Stimulated activated CD4-positive, alpha-beta T cell treated with anti-CD3 and anti-CD28 coated beads, TNF-alpha, amount 100 ng/mL, for 1 hour (primary cell): ENCODE data around the gene OR4D1.

Source experiments
- DNase-seq, 3 donors: peaks; one replicate each; pipeline ENCODE4 v3.0.0-alpha.2; 2020; ENCODE audit warnings: low read depth in 3 of 3, low spot score in 1 of 3

Gene OR4D1

DNA sequence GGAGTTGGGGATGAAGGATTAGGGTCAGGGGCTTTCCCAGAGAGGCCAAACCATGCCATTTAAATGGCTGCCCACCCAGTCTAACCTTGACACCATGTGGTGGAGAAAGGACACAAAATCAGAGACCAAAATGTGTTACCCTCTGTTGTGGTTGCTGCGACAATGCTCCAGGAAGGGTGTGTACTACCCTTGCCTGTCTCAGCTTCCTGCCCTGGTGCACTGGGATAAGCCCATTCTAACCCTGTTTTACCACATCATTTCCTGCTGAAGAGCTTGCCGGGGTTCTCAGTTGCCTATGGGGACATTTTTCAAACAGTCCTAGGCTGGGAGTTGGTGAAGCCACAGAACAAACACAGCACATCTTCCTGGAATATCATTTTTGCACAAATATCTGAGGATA is 4.9 kb downstream of the OR4D1 start:
- DNase-seq: peak in 2 of 3 donors; percentile 22 to 31

DNA sequence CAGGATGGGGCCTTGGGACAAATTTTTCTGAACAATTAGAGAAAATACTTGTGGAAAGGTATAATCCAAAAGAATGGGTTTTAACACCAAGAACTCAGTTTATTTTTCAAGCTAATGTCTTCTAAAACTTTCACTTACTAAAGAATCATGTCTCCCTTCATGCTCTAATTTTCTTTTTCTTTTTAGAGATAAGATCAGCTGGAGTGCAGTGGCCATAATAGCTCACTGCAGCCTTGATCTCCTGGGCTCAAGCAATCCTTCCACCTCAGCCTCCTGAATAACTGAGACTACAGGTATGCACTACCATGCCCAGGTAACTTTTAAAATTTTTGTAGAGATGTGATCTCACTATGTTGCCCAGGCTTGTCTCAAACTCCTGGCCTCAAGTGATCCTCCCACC is 5.5 kb downstream of the OR4D1 start:
- no peak for DNase-seq

DNA sequence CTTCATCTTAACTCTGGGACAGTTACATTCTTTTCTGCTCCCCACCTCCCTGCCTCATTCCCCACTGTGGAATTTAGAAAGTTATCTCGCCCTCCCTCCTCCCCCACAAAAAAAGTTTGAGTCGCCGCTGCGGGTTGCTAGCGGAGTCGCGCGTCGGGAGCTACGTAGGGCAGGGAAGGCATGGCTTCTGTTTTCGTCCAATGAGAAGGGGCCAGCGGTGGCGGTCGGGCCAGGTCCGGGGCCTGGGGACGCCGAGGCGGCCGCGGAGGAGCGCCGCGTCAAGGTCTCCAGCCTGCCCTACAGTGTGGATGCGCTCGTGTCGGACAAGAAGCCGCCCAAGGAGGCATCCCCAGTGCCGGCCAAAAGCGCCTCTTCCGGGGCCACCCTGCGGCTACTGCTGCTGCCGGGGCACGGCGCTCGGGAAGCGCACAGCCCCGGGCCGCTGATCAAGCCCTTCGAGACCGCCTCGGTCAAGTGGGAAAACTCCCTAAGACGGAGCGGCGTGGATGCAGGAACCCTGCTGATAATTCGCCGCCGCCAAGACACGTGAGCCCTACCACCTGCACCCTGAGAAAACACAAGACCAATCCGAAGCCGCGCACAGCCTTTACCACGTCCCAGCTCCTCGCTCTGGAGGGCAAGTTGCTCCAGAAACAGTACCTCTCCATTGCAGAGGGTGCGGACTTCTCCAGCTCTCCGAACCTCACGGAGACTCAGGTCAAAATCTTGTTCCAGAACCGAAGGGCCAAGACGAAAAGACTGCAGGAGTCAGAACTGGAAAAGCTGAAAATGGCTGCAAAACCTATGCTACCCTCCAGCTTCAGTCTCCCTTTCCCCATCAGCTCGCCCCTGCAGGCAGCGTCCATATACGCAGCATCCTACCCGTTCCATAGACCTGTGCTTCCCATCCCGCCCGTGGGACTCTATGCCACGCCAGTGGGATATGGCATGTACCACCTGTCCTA is 8.9 kb downstream of the OR4D1 start:
- DNase-seq: peak; percentile 2 to 42 (median 16)

DNA sequence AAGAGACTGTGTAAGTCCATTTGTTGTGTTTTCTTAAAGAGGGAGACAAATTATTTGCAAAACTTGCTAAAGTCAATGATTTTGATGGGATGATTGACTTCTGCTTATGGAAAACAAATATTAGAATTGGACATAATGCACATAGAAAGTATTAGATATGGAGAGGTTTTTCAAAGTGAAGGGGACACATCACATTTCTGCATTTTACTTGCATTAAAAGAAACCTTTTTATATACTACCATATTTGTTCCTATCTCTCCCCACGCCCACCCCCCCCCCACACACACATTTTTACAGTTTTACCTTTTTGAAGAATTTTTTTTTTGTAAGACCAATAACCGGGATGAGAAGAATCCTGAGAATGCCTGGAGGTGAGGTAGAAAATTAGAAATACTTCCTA is 10.0 kb downstream of the OR4D1 start:
- DNase-seq: no peak

DNA sequence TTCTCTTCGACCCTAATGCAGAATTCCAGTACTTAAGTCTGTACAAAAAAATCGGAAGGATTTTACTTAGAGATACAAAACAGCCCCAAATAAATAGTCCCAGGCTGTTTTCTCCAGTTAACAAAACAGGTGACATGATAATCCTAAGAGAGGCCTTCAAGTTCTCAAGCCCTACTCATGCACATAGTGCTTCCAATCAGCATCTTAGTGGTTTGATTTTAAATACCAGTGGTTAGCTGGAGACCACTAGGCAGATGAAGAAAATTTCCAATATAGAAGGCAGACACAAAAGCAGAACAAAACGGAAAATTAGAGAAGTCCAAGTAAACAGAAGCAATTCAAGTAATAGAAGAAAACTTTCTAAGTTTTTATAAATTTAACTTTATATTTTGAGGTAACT is 13.4 kb downstream of the OR4D1 start:
- no peak for DNase-seq

DNA sequence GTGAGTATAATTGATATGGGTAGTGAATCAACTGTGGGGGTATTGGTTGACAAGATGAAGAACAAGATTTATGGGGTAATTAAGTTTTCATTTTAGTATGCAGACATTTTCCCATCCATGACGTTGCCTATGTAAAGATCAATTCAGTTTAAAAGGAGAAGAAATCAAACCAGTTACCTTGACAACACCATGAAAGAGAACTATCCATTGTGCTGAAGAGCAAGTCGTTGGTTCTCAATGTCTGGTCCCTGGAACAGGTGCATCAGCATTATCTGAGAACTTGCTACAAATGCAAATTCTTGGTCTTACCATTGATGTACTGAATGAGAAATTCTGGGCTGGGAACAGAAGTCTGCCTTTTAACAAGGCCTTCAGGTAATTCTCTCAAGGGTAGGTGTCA is 17.8 kb downstream of the OR4D1 start:
- no peak for DNase-seq

DNA sequence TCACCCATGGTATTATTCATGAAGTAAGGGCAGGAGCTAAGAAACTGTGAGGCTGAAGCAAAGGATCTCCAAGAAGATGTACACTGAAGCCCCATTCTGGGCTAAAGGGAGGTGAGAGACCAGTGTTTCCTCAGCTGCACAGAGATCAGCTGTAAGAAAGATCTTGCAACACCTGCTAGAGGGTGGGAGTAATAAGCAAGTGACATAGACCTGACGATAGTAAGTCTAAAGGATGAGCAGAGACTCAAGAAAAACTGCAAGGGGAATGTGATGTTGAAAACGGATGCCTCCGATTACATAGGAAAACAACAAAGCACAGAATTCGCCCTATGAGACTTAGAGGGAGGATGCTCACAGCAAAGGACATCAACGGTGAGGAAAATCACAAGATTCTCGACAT is 18.5 kb downstream of the OR4D1 start, which contains the start of gene OR4D2:
OR4D2 (plus strand) TSS at position 301 of the 400 bp plus-strand sequence. CDS start 2,674 bp downstream, outside the sequence.
- no peak for DNase-seq

DNA sequence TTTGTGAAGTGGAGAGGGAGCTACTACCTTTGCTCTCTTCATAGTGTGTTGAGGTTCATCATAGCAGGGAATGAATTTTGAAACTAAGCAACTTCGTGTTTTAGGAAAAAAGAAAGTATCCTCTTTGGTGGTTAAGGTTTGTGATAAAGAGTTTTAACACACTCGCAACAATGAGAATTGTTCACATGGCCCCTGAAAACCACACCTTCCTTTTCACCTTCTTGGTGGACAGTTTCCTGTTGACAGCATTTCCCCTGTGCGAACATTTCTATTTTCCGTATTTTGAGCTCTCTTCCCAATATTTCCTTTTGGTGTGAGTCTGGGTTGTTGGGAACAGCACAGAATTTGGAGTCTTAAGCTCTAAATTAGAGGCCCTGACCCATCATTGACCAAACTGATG is 22.4 kb downstream of the OR4D1 start:
- no peak for DNase-seq

DNA sequence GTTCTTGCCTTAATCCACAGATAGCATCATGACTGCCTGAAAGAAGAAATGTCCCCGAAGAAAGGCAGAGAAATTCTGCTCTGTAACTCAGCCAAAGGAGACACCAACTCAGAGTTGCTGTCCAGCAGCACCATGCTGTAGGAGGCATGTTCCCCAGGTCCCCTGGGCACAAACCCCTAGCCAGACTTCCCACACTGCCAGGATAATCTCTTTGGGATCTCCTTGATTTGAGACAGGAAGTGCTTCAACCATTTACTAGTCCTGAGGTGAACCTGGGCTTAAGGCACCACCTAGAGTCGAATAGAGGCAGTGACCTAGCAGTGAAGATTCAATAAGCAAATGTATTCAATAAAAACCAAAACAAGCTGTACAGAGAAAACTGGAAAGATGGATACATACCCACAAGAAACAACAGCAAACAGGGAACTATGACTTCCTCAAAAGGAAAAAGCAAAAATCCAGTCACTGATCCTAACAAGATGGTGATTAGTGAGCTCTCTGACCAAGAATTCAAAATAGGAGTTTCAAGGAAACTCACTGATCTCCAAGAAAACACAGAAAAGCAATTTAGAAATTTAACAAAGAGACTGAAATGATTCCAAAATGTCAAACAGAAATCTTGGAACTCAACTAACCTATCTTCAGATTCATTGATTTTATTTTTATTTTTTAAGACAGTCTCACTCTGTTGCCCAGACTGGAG is 24.3 kb downstream of the OR4D1 start:
- peak in 2 of 3 donors; percentile 10 to 14 for DNase-seq

DNA sequence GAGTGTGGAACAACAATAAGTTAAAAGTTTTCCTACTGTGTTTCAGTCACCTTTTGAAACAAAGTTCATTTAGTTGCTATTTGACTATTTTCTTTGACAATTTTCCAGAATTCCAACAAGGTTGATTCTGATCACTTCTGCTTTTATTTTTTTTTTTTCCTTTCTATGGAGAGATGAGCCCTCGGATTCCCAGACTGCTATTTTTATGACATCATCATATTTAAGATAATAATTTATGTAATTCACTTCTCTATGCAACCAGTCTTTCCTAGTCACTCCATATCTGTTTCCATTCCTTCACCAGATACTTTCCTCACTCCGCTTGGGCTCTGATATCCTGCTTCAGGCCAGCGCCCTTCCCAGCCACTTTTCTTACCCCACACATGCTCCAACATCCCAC is 26.7 kb downstream of the OR4D1 start:
- no peak for DNase-seq

DNA sequence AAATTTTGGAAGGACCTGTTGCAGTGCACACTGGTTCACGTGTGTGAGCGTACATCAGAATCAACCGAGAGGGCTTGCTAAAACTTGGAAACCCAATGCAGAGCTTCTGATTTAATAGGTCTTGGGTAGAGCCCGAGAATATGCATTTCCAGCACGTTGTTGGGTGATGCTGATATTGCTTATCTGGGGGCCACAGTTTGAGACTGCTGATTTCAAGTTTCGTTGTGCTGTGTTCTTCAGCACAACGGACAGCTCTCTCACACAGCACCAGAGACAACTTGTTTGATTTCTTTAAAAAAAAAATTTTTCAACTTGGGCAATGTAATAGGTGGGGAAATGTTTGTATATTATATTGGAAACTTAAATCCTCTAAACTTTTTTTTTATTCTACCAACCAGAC is 28.0 kb downstream of the OR4D1 start:
- DNase-seq: no peak

DNA sequence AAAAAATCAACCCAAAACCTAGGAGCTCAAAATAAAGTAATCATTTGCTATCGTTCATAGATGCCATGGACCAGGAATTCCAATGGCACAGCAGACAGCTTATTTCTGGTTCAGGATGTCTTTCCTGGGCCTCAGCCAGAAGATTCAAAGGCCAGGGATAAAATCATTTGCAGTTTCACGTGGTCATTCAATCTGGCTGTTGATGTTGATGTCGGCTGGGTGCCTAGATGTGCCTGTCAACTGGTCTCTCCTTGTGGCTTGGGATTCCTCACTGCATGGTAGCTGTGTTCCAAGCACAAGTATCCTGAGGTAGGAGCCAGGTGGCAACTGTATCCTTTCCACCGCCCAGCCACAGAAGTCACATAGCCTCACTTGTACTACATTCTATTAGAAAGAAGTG is 33.6 kb downstream of the OR4D1 start:
- DNase-seq: no peak

DNA sequence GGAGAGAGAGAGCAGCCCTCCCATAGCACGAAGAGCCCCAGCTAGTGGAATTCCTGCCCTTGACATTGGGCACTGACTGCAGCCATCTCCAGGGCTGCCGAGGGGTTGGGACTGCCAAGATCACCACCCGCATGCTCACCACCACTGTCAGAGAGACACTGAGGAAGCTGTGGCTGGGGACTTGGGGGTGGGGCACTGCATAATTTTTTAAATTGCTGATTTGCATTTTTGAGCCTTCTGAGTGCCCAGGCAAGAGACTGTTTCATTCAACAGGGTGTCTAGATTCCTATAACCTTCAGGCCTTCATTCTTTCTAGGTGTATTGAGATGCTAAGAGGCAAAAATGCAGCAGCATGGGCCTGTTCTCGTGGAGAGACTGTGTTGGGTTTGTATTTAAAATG is 35.3 kb downstream of the OR4D1 start:
- no peak for DNase-seq

DNA sequence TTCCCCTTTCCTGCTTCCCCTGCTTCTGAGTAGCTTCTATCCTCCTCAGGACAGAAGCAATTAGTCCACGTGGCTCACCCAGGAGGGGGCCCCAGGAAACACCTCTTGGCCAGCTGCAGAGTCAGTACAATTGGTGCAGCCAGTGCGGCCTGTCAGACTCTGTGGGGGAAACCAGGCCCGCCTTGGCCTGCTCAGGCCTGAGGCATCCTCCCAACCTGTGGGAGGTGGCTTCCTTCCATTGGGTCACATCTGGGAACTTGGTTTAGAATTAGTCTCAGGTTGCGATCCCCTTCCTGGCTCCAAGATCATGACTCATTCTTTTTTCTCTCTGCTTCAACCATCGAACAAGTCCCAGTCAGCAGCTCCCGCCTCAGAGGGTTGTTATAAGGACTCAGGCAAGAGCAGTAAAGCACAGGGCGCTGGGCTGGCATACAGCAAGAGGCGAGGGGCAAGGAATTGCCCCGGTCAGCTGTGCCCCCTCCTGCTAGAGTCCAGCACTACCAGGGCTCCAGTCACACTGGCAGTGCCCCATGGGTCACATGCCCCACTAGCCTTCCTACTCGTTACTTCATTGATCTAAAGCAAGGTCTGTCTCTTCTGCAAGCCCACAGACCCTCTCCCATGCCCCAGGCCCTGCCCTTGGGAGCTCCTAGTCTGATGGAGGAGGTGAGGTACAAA is 36.3 kb downstream of the OR4D1 start:
- no peak for DNase-seq

DNA sequence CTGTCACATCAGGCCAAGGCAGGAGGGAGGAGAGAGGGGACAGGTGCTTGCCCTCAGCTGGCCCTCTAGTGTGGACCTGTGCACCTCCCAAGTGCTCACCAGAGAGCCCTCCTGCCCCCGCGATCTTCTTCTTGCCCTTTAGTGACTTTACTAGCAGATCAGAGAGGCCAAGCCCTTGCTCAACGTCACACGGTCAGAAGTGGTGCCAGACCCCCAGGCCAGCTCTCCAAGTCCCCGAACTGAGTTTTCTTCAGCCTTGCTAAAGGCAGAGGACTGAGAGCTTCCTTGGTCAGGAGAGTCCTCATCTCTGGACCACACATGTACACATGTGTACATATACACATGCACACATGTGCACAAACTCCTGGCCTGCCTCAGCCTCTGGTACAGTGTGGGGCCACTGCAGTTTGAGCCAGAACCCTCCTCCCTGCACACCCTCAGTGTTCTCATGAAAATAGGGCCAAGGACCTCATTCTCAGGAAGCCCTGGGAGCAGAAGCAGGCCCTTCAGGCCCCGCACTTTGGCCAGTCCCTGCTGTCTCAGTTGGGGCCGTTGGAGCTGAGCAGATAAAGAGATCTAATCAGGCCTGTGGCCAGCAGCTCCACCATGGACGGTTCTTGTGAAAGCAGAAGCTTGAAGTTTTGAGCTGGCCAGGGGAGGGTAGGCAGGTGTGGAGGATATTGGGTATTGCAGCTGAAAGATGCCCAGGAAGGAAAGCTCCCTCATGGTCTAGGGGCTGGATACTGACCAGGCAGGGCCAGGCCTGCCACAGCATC is 37.0 kb downstream of the OR4D1 start:
- DNase-seq: no peak

DNA sequence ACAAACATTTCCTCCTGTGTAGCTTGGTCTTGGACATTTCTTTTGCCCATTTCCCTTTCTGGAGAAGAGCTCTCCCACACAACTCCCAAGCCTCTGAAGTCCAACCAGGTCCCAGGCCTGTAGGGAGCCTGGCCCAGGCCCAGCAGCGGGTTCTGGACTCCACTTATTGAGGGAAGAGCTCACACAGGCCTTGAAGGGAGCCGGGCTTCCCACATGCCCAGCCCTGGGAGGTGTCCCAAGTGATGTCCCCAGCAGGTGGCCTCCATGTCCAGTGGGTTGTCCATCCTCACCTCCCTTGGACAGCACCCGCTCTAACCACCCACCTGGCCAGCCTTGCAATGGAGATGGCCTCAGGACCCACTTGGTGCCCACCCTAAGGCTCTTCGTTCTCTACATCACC is 38.4 kb downstream of the OR4D1 start:
- no peak for DNase-seq

DNA sequence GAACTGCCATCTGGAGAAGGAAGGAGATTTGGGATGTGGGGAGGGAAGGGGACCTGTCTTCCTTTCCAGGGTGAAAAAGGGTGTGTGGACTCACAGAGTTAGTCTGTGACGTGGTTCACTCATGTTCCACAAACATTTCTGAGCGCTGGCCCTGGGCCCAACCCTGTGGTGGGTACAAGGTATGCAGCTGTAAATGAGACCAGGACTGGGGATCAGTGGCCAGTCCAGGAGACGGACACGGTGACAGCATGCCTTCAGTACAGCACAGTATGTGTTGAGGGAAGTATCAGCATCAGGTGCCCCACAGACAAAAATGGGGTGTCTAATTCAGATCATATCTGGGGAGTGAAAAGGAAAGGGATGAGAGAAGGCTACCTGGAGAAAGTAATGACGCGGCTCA is 38.9 kb downstream of the OR4D1 start:
- DNase-seq: no peak

DNA sequence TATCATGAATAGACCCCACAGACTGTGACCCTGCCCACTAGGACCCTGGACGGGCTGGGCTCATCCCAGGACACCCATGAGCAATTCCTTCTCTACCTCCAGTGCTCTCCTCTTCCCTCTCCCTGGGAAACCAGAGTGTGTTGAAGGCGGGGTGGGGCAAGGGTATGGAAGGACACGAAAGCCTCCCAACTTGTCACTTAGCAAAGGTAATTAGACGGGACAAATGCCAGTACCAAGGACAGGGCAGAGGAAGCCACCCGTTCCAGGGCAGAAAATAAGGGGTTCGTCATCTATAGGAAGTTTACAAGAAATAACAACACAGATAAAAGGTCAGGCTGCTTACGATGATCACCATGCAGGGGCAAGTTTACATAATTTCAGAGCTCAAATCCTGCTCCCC is 39.5 kb downstream of the OR4D1 start:
- DNase-seq: no peak

DNA sequence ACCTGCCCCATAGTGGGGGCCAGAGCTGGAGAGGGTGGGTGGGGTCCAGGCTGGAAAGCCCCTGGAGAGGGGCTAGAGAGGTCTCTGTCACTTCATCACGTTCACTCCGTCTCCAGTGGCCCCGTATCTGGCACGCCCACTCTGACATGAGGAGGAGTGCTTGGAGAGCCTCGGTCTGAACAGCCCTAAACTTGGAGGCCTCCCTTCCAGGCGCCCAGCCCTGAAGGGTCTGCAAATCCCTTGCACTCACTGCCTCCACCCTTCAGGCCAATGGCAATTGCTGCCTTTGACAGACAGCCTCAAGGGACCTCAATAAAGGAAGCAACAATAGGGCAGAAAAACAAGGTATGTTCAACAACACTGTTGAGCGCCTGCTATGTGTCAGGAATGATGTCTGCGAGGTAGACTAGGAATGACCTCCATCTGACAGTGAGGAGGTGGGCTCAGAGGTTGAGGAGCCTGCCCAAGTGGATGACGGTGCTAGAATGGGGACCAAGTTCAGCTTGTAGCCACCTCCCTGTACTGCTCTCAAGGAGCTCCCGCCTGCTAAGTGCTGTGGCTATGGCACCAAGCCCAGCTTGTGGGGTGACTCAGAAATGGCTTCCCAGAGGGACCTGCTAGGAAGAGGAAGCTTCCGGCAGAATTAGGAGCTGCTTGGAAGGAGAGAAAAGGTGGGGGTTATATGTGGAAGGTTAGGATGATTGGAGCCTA is 41.4 kb downstream of the OR4D1 start:
- no peak for DNase-seq

DNA sequence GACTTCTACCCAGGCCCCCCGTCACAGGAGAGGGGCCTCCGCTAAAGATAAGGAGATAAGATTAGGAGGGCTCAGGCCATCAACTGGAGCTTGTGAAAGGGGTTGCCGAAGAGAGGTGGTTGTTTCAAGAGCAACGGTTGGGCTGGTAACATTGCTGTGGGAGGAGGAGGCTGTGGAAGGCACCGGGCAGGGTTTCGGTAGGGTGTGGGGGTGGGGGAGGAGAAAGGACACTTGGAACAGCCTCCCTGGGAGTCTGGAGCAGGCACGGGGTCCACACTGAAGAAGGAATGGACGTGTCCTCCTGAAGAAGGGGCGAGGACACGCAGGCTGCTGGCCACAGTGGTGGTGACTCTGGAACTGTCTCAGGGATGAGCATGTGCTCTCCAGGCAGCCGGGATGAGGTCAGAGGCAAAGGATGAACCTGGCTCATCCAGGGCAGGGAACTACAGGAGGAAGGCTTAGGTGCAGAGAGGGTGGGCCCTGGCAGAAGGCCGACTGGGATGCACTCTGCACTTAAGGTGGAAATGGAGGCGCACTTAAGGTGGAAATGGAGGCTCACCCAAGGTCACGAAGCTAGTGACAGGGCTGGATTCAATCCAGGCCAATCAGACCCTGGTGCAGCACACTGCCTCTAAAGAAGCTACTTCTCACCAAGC is 43.2 kb downstream of the OR4D1 start:
- no peak for DNase-seq
